HepG2 (cell line): Measurements from ENCODE around the gene MRPS11. TPM values are rescaled to one million over a fixed set of nuclear protein-coding genes. Genes with fewer than 3 reads are reported as not detected.

Experiments used
- BRD4 ChIP-seq: sonication (generic); formaldehyde crosslinking; IDR thresholded peaks from 2 replicates; pipeline ENCODE4 v1.4.0; 2020; ENCODE audit warnings: missing genetic modification reagents
- EED ChIP-seq: sonication (generic); formaldehyde crosslinking; IDR thresholded peaks from 2 replicates; pipeline ENCODE4 v1.5.0; 2020; ENCODE audit warnings: mild to moderate bottlenecking, missing genetic modification reagents
- FOSL1 ChIP-seq: sonication (generic); formaldehyde crosslinking; IDR thresholded peaks from 2 replicates; pipeline ENCODE4 v1.9.0; 2021; ENCODE audit warnings: missing genetic modification reagents, borderline replicate concordance
- JUND ChIP-seq: sonication (generic); formaldehyde crosslinking; IDR thresholded peaks from 2 replicates; pipeline ENCODE4 v1.8.0; 2022; ENCODE audit warnings: mild to moderate bottlenecking, missing genetic modification reagents
- MEIS2 ChIP-seq: sonication (generic); formaldehyde crosslinking; IDR thresholded peaks from 2 replicates; pipeline ENCODE4 v1.9.0; 2021; ENCODE audit warnings: mild to moderate bottlenecking, missing genetic modification reagents
- NFYB ChIP-seq: sonication (generic); formaldehyde crosslinking; IDR thresholded peaks from 2 replicates; pipeline ENCODE4 v1.4.0; 2020; ENCODE audit warnings: missing genetic modification reagents
- NR2F2 ChIP-seq: IDR thresholded peaks from 2 replicates; pipeline ENCODE4 v1.6.1; 2012; ENCODE audit warnings: low read depth, inconsistent platforms, borderline replicate concordance
- PHF8 ChIP-seq: sonication (generic); formaldehyde crosslinking; IDR thresholded peaks from 2 replicates; pipeline ENCODE4 v1.5.0; 2020; ENCODE audit warnings: missing genetic modification reagents
- RELA ChIP-seq: sonication (generic); formaldehyde crosslinking; IDR thresholded peaks from 2 replicates; pipeline ENCODE4 v1.4.0; 2020; ENCODE audit warnings: missing genetic modification reagents
- RFXAP ChIP-seq: sonication (generic); formaldehyde crosslinking; IDR thresholded peaks from 2 replicates; pipeline ENCODE4 v1.4.0; 2020; ENCODE audit warnings: missing genetic modification reagents, borderline replicate concordance
- SUZ12 ChIP-seq: fragments of 150-350 bp; IDR thresholded peaks from 2 replicates; pipeline ENCODE4 v1.6.1; 2014; ENCODE audit warnings: low read depth, low read length
- YEATS4 ChIP-seq: sonication (generic); formaldehyde crosslinking; IDR thresholded peaks from 2 replicates; pipeline ENCODE4 v1.4.0; 2020; ENCODE audit warnings: missing genetic modification reagents, borderline replicate concordance
- ZMAT3 ChIP-seq: sonication (generic); formaldehyde crosslinking; conservative IDR thresholded peaks from 2 replicates; pipeline ENCODE4 v1.7.0; 2021; ENCODE audit warnings: missing genetic modification reagents
- ZNF724P ChIP-seq: sonication (generic); formaldehyde crosslinking; IDR thresholded peaks from 2 replicates; pipeline ENCODE4 v1.8.0; 2022; ENCODE audit warnings: missing genetic modification reagents, borderline replicate concordance
- ZSCAN29 ChIP-seq: sonication (generic); formaldehyde crosslinking; conservative IDR thresholded peaks from 2 replicates; pipeline ENCODE4 v1.4.0; 2020; ENCODE audit warnings: mild to moderate bottlenecking, missing genetic modification reagents
- polyA plus RNA-seq, 8 experiments: library from polyadenylated mRNA; depleted of rRNA in 3 of 8; stranded (reverse) in 7 of 8; unstranded in 1 of 8; fragments of >200 nt; fragmentation: Illumina TruSeq in 4 of 8; extraction: Trizol in 4 of 8; gene quantifications; 2 replicates each; pipeline versions ENCODE4 v1.2.1 to v1.2.3, GENCODE V29; 2011 to 2016; ENCODE audit warnings: low read depth in 4 of 8, missing spikeins in 1 of 8, mixed read lengths in 1 of 8; ENCODE audit not compliant: insufficient read depth in 1 of 8
- total RNA-seq, 5 experiments: library from RNA; depleted of rRNA; stranded (reverse); fragments of >200 nt; fragmentation: Illumina TruSeq; extraction: Trizol; gene quantifications; 2 replicates each; pipeline ENCODE4 v1.2.3, GENCODE V29; 2016; ENCODE audit warnings: low read depth in 1 of 5
- TF ChIP-seq, protein P1 (sequence below): sonication (generic); formaldehyde crosslinking; IDR thresholded peaks from 2 replicates; pipeline ENCODE4 v1.4.0; 2020; ENCODE audit warnings: missing genetic modification reagents, mild to moderate bottlenecking, borderline replicate concordance
- TF ChIP-seq, protein P2 (sequence below): sonication (generic); formaldehyde crosslinking; conservative IDR thresholded peaks from 2 replicates; pipeline ENCODE4 v1.4.0; 2020; ENCODE audit warnings: mild to moderate bottlenecking, missing genetic modification reagents, moderate library complexity
- TF ChIP-seq, protein P3 (sequence below): sonication (generic); formaldehyde crosslinking; IDR thresholded peaks from 2 replicates; pipeline ENCODE4 v1.4.0; 2020; ENCODE audit warnings: mild to moderate bottlenecking, low read depth, missing genetic modification reagents
- TF ChIP-seq, protein P4 (sequence below): IDR thresholded peaks from 2 replicates; pipeline ENCODE4 v1.6.1; 2016; ENCODE audit warnings: mild to moderate bottlenecking, missing biosample characterization, missing genetic modification reagents
- TF ChIP-seq, protein P5 (sequence below): sonication (generic); formaldehyde crosslinking; IDR thresholded peaks from 2 replicates; pipeline ENCODE4 v1.4.0; 2020; ENCODE audit warnings: mild to moderate bottlenecking, missing genetic modification reagents

Gene MRPS11
- total and polyA plus RNA-seq, 2 of the 13 experiments (the other 11 are each of a cell fraction or from before 2014, with no cell fraction given): 50.1 to 72.7 TPM

DNA sequence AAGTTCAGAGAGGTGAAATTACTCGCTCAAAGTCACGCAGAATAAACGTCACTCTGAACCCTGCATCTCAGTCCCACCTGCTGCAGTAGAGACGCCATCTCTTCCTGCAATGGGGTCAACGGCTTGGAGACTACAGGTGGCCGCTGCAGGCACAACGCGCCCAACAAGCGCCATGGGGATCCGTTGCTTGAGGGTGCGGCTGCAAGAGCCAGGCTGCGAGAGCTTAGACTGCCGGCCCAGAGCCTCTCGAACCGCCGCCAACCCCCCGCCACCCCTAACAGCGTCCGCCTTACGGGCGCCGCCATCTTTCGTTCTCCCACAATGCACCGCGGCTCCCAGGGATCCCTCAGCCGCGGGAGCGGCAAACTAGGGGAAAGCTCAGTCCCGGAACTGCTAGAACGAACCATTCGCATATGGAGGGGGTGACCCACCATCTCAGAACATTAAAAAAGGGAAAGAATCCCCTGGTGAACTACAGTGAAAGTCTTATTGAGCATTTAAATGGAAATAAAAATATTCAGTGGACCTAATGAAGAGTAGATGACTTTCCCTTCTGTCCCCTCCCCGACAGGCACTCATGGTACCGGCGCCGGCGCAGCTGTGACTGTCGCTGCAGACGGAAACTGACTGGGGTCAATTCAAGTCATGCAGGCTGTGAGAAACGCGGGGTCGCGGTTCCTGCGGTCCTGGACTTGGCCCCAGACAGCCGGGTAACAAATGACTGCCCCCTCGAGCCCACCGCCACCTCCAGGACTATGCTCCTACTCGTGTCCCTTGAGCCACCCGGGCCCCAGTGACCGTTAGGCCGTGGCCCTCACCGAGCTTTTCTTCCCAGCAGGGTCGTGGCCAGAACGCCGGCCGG is at the start of gene MRPS11, which contains the start of gene MRPL46 (continued):
- TF ChIP-seq, protein P1, sequence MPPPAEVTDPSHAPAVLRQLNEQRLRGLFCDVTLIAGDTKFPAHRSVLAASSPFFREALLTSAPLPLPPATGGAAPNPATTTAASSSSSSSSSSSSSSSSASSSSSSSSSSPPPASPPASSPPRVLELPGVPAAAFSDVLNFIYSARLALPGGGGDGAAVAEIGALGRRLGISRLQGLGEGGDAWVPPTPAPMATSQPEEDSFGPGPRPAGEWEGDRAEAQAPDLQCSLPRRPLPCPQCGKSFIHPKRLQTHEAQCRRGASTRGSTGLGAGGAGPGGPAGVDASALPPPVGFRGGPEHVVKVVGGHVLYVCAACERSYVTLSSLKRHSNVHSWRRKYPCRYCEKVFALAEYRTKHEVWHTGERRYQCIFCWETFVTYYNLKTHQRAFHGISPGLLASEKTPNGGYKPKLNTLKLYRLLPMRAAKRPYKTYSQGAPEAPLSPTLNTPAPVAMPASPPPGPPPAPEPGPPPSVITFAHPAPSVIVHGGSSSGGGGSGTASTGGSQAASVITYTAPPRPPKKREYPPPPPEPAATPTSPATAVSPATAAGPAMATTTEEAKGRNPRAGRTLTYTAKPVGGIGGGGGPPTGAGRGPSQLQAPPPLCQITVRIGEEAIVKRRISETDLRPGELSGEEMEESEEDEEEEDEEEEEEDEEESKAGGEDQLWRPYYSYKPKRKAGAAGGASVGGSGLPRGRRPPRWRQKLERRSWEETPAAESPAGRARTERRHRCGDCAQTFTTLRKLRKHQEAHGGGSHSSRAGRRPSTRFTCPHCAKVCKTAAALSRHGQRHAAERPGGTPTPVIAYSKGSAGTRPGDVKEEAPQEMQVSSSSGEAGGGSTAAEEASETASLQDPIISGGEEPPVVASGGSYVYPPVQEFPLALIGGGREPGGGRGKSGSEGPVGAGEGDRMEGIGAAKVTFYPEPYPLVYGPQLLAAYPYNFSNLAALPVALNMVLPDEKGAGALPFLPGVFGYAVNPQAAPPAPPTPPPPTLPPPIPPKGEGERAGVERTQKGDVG (CRISPR knock-in tag): no peak
- TF ChIP-seq RELA (CRISPR knock-in tag) (no peak), NR2F2 (0 out of 2 replicates have a peak, but pooled peaks have one; percentile 37), SUZ12 (peak; percentile 57), ZSCAN29 (CRISPR knock-in tag) (no peak), JUND (CRISPR knock-in tag) (no peak), PHF8 (CRISPR knock-in tag) (peak; percentile 79), BRD4 (no peak; the same call in 1 of the 2 replicates), YEATS4 (CRISPR knock-in tag) (peak; percentile 57; the same call in 1 of the 2 replicates), ZNF724P (CRISPR knock-in tag) (no peak), ZMAT3 (no peak; the same call in 1 of the 2 replicates), EED (CRISPR knock-in tag) (no peak), FOSL1 (CRISPR knock-in tag) (no peak), MEIS2 (CRISPR knock-in tag) (no peak), NFYB (peak; percentile 29; the same call in 1 of the 2 replicates), RFXAP (no peak)
- TF ChIP-seq, protein P2, sequence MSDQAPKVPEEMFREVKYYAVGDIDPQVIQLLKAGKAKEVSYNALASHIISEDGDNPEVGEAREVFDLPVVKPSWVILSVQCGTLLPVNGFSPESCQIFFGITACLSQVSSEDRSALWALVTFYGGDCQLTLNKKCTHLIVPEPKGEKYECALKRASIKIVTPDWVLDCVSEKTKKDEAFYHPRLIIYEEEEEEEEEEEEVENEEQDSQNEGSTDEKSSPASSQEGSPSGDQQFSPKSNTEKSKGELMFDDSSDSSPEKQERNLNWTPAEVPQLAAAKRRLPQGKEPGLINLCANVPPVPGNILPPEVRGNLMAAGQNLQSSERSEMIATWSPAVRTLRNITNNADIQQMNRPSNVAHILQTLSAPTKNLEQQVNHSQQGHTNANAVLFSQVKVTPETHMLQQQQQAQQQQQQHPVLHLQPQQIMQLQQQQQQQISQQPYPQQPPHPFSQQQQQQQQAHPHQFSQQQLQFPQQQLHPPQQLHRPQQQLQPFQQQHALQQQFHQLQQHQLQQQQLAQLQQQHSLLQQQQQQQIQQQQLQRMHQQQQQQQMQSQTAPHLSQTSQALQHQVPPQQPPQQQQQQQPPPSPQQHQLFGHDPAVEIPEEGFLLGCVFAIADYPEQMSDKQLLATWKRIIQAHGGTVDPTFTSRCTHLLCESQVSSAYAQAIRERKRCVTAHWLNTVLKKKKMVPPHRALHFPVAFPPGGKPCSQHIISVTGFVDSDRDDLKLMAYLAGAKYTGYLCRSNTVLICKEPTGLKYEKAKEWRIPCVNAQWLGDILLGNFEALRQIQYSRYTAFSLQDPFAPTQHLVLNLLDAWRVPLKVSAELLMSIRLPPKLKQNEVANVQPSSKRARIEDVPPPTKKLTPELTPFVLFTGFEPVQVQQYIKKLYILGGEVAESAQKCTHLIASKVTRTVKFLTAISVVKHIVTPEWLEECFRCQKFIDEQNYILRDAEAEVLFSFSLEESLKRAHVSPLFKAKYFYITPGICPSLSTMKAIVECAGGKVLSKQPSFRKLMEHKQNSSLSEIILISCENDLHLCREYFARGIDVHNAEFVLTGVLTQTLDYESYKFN (CRISPR knock-in tag): no peak; the same call in 1 of the 2 replicates
- TF ChIP-seq, protein P3, sequence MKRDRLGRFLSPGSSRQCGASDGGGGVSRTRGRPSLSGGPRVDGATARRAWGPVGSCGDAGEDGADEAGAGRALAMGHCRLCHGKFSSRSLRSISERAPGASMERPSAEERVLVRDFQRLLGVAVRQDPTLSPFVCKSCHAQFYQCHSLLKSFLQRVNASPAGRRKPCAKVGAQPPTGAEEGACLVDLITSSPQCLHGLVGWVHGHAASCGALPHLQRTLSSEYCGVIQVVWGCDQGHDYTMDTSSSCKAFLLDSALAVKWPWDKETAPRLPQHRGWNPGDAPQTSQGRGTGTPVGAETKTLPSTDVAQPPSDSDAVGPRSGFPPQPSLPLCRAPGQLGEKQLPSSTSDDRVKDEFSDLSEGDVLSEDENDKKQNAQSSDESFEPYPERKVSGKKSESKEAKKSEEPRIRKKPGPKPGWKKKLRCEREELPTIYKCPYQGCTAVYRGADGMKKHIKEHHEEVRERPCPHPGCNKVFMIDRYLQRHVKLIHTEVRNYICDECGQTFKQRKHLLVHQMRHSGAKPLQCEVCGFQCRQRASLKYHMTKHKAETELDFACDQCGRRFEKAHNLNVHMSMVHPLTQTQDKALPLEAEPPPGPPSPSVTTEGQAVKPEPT (CRISPR knock-in tag): peak; percentile 44; the same call in 1 of the 2 replicates
- TF ChIP-seq, protein P4, sequence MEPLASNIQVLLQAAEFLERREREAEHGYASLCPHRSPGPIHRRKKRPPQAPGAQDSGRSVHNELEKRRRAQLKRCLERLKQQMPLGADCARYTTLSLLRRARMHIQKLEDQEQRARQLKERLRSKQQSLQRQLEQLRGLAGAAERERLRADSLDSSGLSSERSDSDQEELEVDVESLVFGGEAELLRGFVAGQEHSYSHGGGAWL (CRISPR knock-in tag): no peak; the same call in 1 of the 2 replicates
- TF ChIP-seq, protein P5, sequence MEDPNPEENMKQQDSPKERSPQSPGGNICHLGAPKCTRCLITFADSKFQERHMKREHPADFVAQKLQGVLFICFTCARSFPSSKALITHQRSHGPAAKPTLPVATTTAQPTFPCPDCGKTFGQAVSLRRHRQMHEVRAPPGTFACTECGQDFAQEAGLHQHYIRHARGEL (CRISPR knock-in tag): no peak
